Adrenal gland (tissue), 5 donors: ENCODE measurements around the gene MSI1.

ENCODE experiments used
- POLR2A ChIP-seq, 2 donors: fragments of 450-650 bp; IDR thresholded peaks; one replicate each; pipeline ENCODE4 v1.6.1; 2017; ENCODE audit warnings: antibody characterized with exemption in 2 of 2, mild to moderate bottlenecking in 2 of 2, moderate library complexity in 1 of 2
- TF ChIP-seq, protein P1 (sequence below), 6 experiments: fragments of 450-650 bp in 4 of 6; fragments of 200-600 bp in 2 of 6; sonication (generic) in 1 of 6; IDR thresholded peaks; 1 replicate in 5 of 6; 2 replicates in 1 of 6; pipeline versions ENCODE4 v1.5.1 to v1.8.0; 2016 to 2021; ENCODE audit warnings: antibody characterized with exemption in 6 of 6, mild to moderate bottlenecking in 2 of 6, moderate library complexity in 1 of 6
- donor health status: DM: no; HTN: no; CAD: no.

DNA sequence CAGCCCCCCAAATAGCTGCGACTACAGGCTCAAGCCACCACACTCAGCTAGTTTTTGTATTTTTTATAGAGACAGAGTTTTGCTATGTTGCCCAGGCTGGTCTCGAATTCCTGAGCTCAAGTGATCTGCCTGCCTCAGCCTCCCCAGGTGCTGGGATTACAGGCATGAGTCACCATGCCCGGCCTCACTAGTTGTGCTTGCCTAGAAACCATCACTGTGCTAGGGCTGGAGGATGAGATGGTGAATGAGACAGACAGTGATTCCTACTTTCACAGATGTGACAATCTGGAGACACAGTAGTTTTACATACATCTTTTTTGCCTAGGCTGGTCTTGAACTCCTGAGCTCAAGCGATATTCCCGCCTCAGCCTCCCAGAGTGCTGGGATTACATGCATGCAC lies 7.5 kb upstream of the MSI1 start:
- TF ChIP-seq, protein P1, sequence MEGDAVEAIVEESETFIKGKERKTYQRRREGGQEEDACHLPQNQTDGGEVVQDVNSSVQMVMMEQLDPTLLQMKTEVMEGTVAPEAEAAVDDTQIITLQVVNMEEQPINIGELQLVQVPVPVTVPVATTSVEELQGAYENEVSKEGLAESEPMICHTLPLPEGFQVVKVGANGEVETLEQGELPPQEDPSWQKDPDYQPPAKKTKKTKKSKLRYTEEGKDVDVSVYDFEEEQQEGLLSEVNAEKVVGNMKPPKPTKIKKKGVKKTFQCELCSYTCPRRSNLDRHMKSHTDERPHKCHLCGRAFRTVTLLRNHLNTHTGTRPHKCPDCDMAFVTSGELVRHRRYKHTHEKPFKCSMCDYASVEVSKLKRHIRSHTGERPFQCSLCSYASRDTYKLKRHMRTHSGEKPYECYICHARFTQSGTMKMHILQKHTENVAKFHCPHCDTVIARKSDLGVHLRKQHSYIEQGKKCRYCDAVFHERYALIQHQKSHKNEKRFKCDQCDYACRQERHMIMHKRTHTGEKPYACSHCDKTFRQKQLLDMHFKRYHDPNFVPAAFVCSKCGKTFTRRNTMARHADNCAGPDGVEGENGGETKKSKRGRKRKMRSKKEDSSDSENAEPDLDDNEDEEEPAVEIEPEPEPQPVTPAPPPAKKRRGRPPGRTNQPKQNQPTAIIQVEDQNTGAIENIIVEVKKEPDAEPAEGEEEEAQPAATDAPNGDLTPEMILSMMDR (IDR thresholded peaks at IDR 0.05), result no peak
- no peak for TF ChIP-seq POLR2A (IDR thresholded peaks at IDR 0.05)
